GM12878 (cell line): ENCODE results near the gene VSTM2B. TPM values are rescaled to one million over a fixed set of nuclear protein-coding genes. Genes with fewer than 3 reads are reported as not detected.

Experiments used
- ATAC-seq: fragments of 200-7000 bp; cut with Tn5 transposase; 3 replicates; pipeline ENCODE4 v1.9.1; 2020; ENCODE audit warnings: mild to moderate bottlenecking, moderate library complexity
- BruUV-seq: library from RNA; stranded (reverse); fragments of 400-500 nt; replicated peaks from 2 replicates; lab custom pipeline; 2021; lab: Mats Ljungman, UMichigan
- CTCF ChIA-PET: fragments of 300-600 bp; sonication (Branson Sonifier 250); formaldehyde crosslinking; extraction: SDS; loops from one replicate; lab custom pipeline; 2021; ENCODE audit warnings: inconsistent platforms; lab: Yijun Ruan, JAX
- POLR2A ChIA-PET: fragments of 350-600 bp; formaldehyde crosslinking; extraction: SDS; loops from one replicate; lab custom pipeline; 2021; ENCODE audit warnings: inconsistent platforms; lab: Charles Lee
- RAD21 ChIA-PET: fragments of 300-600 bp; sonication (Branson Sonifier 250); formaldehyde crosslinking; loops from one replicate; lab custom pipeline; 2023; ENCODE audit warnings: antibody characterized with exemption; ENCODE audit not compliant: unreplicated experiment; lab: Charles Lee
- SMC1A ChIA-PET: fragments of 300-600 bp; sonication (Branson Sonifier 250); formaldehyde crosslinking; loops from one replicate; lab custom pipeline; 2023; ENCODE audit not compliant: unreplicated experiment, uncharacterized antibody; lab: Charles Lee
- DNase-seq: peaks from one replicate; pipeline ENCODE4 v3.0.0-alpha.2; 2011; ENCODE audit warnings: low read depth, low spot score
- FAIRE-seq: peaks from 3 replicates; lab custom pipeline; 2011; peaks lifted over from hg19 to GRCh38; lab: Jason Lieb, UNC
- H2AFZ ChIP-seq: 2 replicates; pipeline ENCODE4 v1.6.0; 2011; ENCODE audit warnings: low read depth, low read length, control low read depth; ENCODE audit not compliant: control insufficient read depth
- H3K27ac ChIP-seq: 2 replicates; pipeline ENCODE4 v1.5.1; 2011; ENCODE audit warnings: control low read depth; ENCODE audit not compliant: control insufficient read depth, insufficient read depth
- H3K27me3 ChIP-seq, 2 experiments: replicated peaks in 1 of 2; 2 replicates each; pipeline versions ENCODE4 v1.6.0 to v1.6.1; 2011; ENCODE audit warnings: low read length in 1 of 2; ENCODE audit not compliant: control insufficient read depth in 2 of 2, insufficient read depth in 2 of 2
- H3K36me3 ChIP-seq, 2 experiments: 2 replicates each; pipeline ENCODE4 v1.5.1; 2011; ENCODE audit warnings: low read length in 1 of 2; ENCODE audit not compliant: control insufficient read depth in 2 of 2, insufficient read depth in 2 of 2
- H3K4me1 ChIP-seq: 2 replicates; pipeline ENCODE4 v1.6.1; 2011; ENCODE audit warnings: mild to moderate bottlenecking, low read length, moderate library complexity, mixed read lengths; ENCODE audit not compliant: control insufficient read depth, insufficient read depth
- H3K4me2 ChIP-seq: 2 replicates; pipeline ENCODE4 v1.6.0; 2011; ENCODE audit warnings: control low read depth; ENCODE audit not compliant: control insufficient read depth, insufficient read depth
- H3K4me3 ChIP-seq: fragments of 200-600 bp; sonication (generic); 2 replicates; pipeline ENCODE4 v1.5.1; 2016
- H3K79me2 ChIP-seq: 2 replicates; pipeline ENCODE4 v1.6.0; 2011; ENCODE audit warnings: low read length; ENCODE audit not compliant: control insufficient read depth, insufficient read depth
- H3K9ac ChIP-seq: 2 replicates; pipeline ENCODE4 v1.8.0; 2011; ENCODE audit warnings: low read length, control low read depth, mixed read lengths; ENCODE audit not compliant: control insufficient read depth, insufficient read depth
- H3K9me3 ChIP-seq: replicated peaks from 3 replicates; pipeline ENCODE4 v1.5.1; 2011; ENCODE audit warnings: mild to moderate bottlenecking, low read length; ENCODE audit not compliant: control insufficient read depth, insufficient read depth
- H4K20me1 ChIP-seq: 2 replicates; pipeline ENCODE4 v1.6.0; 2011; ENCODE audit not compliant: control insufficient read depth, insufficient read depth
- BCL11A ChIP-seq: IDR thresholded peaks from 2 replicates; pipeline ENCODE4 v1.6.1; 2011; ENCODE audit warnings: low read depth, low read length
- BHLHE40 ChIP-seq, 2 experiments: fragments of 450-650 bp in 1 of 2; IDR thresholded peaks; 2 replicates each; pipeline ENCODE4 v1.6.1; 2011 to 2017; ENCODE audit warnings: low read depth in 2 of 2, borderline replicate concordance in 1 of 2, improper control_type of control experiment in 1 of 2, low read length in 1 of 2, mild to moderate bottlenecking in 1 of 2
- IRF4 ChIP-seq: IDR thresholded peaks from 2 replicates; pipeline ENCODE4 v1.6.1; 2011; ENCODE audit warnings: low read depth, low read length
- MTA3 ChIP-seq: IDR thresholded peaks from 2 replicates; pipeline ENCODE4 v1.6.1; 2012; ENCODE audit warnings: low read length, inconsistent platforms, borderline replicate concordance
- POLR2AphosphoS5 ChIP-seq: IDR thresholded peaks from 2 replicates; pipeline ENCODE4 v1.6.1; 2011; ENCODE audit warnings: mild to moderate bottlenecking, low read length, inconsistent platforms
- SIX5 ChIP-seq: IDR thresholded peaks from 2 replicates; pipeline ENCODE4 v1.6.1; 2011; ENCODE audit warnings: mild to moderate bottlenecking, low read depth, low read length, moderate library complexity; ENCODE audit not compliant: severe bottlenecking
- ZNF207 ChIP-seq: fragments of 450-650 bp; IDR thresholded peaks from 2 replicates; pipeline ENCODE4 v1.6.1; 2014; ENCODE audit warnings: antibody characterized with exemption, mild to moderate bottlenecking, borderline replicate concordance
- ZZZ3 ChIP-seq: IDR thresholded peaks from 2 replicates; pipeline ENCODE4 v1.6.1; 2011; ENCODE audit warnings: low read depth; ENCODE audit not compliant: control insufficient read depth, insufficient read length
- WGBS: methylation state at CpG from one replicate; pipeline ENCODE4 v1.1.6; 2016; ENCODE audit warnings: low lambda C conversion rate; ENCODE audit not compliant: insufficient replicate concordance, insufficient coverage; ENCODE audit errors: missing lambda C conversion rate; 5-methylcytosine and 5-hydroxymethylcytosine counted together
- in situ Hi-C: fragments of 300-500 bp; cut with MboI; formaldehyde crosslinking; loops from 9 replicates; pipeline ENCODE4 v1.14.3; 2018; ENCODE audit warnings: mixed read lengths
- intact Hi-C: fragments of 100-400 bp; cut with micrococcal nuclease; formaldehyde crosslinking; loops from one replicate; pipeline ENCODE4 v1.14.2; 2022; ENCODE audit not compliant: unreplicated experiment
- polyA plus RNA-seq, 11 experiments: library from polyadenylated mRNA; depleted of rRNA in 4 of 11; unstranded in 6 of 11; stranded (reverse) in 5 of 11; fragments of >200 nt; fragmentation: Nextera tagmentation in 4 of 11; fragmentation: Illumina TruSeq in 1 of 11; extraction: Ambion mirVana in 4 of 11; extraction: Trizol in 1 of 11; gene quantifications; 1 replicate in 1 of 11; 2 replicates in 10 of 11; pipeline versions ENCODE4 v1.2.1 to v1.2.3, GENCODE V29; 2011 to 2016; ENCODE audit warnings: inconsistent platforms in 2 of 11, missing spikeins in 2 of 11, low read depth in 1 of 11
- total RNA-seq, 4 experiments: library from RNA; depleted of rRNA in 3 of 4; stranded (reverse); fragments of >200 nt in 3 of 4; fragmentation: Illumina TruSeq in 1 of 4; extraction: Trizol in 1 of 4; gene quantifications; 2 replicates each; pipeline versions ENCODE4 v1.2.1 to v1.2.3, GENCODE V29; 2013 to 2021
- TF ChIP-seq, protein P1 (sequence below): IDR thresholded peaks from 2 replicates; pipeline ENCODE4 v1.6.1; 2011; ENCODE audit warnings: mild to moderate bottlenecking, low read depth, low read length, moderate library complexity; ENCODE audit not compliant: insufficient replicate concordance
- TF ChIP-seq, protein P2 (sequence below): fragments of 450-650 bp; IDR thresholded peaks from 2 replicates; pipeline ENCODE4 v1.6.1; 2017; ENCODE audit warnings: mild to moderate bottlenecking, moderate library complexity
- TF ChIP-seq, protein P3 (sequence below): fragments of 450-650 bp; IDR thresholded peaks from 2 replicates; pipeline ENCODE4 v1.6.1; 2016; ENCODE audit warnings: mild to moderate bottlenecking, moderate library complexity, borderline replicate concordance
- TF ChIP-seq, protein P4 (sequence below): fragments of 450-650 bp; IDR thresholded peaks from 2 replicates; pipeline ENCODE4 v1.6.1; 2018; ENCODE audit warnings: mild to moderate bottlenecking, low read depth, moderate library complexity; ENCODE audit not compliant: partially characterized antibody

VSTM2B gene
- total and polyA plus RNA-seq, 10 of the 15 experiments (the other 5 are each of a cell fraction or from before 2014, with no cell fraction given), result not detected

DNA sequence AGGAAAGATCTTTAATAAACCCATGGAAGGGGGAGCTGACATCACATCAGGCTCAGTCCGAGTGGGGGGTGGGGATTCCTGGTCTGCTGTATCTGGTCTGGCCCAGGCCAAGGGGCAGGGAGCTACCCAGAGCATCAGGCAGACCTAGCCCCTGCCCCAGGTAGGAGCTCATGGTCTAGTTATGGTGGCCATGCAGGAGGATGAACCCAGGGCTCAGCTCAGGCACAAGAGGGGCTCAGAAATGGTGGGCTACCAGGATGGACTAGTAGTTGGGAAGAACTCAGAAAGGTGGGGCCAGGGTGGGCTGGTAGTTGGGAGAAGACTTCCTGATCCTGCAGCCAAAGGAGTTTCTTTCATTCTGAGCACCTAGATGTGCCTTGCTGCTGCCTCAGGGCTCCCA lies 14.3 kb downstream of the VSTM2B start:
- H3K9me3 ChIP-seq, result no peaks in the 10 kb centered on the region; the same call in 2 of the 3 replicates
- H3K9ac ChIP-seq, result no peak overlapping the region
- RAD21 ChIA-PET, result no interaction called here
- SMC1A ChIA-PET, result no interaction called here
- H3K27me3 ChIP-seq, result no peaks in the 10 kb centered on the region; a peak in 1 of 4 replicates
- H3K36me3 ChIP-seq, result no peaks in the 10 kb centered on the region
- in situ Hi-C loops (no loop called here), intact Hi-C loops (no loop called here)
- H3K4me2 ChIP-seq, result no peak overlapping the region
- DNase-seq, result no peak
- WGBS, result 0% methylated on average over 1 of the region's 1 CpG
- H3K27ac ChIP-seq, result no peak overlapping the region
- CTCF ChIA-PET, result no interaction called here
- no peak for ATAC-seq
- H3K4me3 ChIP-seq, result no peak overlapping the region
- POLR2A ChIA-PET, result no interaction called here
- H4K20me1 ChIP-seq, result no peaks in the 10 kb centered on the region
- BruUV-seq, result no TSS peak
- no peak for FAIRE-seq
- no peaks in the 10 kb centered on the region for H3K79me2 ChIP-seq
- H2AFZ ChIP-seq, result no peak overlapping the region
- no peaks in the 10 kb centered on the region for H3K4me1 ChIP-seq
- no peak for TF ChIP-seq MTA3
- no peak for TF ChIP-seq ZNF207
- no peak for TF ChIP-seq ZZZ3
- TF ChIP-seq SIX5, result no peak
- TF ChIP-seq BCL11A, result no peak
- TF ChIP-seq, protein P1, sequence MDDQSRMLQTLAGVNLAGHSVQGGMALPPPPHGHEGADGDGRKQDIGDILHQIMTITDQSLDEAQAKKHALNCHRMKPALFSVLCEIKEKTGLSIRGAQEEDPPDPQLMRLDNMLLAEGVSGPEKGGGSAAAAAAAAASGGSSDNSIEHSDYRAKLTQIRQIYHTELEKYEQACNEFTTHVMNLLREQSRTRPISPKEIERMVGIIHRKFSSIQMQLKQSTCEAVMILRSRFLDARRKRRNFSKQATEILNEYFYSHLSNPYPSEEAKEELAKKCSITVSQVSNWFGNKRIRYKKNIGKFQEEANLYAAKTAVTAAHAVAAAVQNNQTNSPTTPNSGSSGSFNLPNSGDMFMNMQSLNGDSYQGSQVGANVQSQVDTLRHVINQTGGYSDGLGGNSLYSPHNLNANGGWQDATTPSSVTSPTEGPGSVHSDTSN, result no peak
- no peak for TF ChIP-seq BHLHE40 (IDR thresholded peaks at IDR 0.05; ENCODE audit: borderline replicate concordance in 1 of 2, low read depth in 2 of 2, low read length in 1 of 2)
- TF ChIP-seq POLR2AphosphoS5, result no peak
- no peak for TF ChIP-seq IRF4
- TF ChIP-seq, protein P2, sequence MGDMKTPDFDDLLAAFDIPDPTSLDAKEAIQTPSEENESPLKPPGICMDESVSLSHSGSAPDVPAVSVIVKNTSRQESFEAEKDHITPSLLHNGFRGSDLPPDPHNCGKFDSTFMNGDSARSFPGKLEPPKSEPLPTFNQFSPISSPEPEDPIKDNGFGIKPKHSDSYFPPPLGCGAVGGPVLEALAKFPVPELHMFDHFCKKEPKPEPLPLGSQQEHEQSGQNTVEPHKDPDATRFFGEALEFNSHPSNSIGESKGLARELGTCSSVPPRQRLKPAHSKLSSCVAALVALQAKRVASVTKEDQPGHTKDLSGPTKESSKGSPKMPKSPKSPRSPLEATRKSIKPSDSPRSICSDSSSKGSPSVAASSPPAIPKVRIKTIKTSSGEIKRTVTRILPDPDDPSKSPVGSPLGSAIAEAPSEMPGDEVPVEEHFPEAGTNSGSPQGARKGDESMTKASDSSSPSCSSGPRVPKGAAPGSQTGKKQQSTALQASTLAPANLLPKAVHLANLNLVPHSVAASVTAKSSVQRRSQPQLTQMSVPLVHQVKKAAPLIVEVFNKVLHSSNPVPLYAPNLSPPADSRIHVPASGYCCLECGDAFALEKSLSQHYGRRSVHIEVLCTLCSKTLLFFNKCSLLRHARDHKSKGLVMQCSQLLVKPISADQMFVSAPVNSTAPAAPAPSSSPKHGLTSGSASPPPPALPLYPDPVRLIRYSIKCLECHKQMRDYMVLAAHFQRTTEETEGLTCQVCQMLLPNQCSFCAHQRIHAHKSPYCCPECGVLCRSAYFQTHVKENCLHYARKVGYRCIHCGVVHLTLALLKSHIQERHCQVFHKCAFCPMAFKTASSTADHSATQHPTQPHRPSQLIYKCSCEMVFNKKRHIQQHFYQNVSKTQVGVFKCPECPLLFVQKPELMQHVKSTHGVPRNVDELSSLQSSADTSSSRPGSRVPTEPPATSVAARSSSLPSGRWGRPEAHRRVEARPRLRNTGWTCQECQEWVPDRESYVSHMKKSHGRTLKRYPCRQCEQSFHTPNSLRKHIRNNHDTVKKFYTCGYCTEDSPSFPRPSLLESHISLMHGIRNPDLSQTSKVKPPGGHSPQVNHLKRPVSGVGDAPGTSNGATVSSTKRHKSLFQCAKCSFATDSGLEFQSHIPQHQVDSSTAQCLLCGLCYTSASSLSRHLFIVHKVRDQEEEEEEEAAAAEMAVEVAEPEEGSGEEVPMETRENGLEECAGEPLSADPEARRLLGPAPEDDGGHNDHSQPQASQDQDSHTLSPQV, result no peak
- TF ChIP-seq, protein P3, sequence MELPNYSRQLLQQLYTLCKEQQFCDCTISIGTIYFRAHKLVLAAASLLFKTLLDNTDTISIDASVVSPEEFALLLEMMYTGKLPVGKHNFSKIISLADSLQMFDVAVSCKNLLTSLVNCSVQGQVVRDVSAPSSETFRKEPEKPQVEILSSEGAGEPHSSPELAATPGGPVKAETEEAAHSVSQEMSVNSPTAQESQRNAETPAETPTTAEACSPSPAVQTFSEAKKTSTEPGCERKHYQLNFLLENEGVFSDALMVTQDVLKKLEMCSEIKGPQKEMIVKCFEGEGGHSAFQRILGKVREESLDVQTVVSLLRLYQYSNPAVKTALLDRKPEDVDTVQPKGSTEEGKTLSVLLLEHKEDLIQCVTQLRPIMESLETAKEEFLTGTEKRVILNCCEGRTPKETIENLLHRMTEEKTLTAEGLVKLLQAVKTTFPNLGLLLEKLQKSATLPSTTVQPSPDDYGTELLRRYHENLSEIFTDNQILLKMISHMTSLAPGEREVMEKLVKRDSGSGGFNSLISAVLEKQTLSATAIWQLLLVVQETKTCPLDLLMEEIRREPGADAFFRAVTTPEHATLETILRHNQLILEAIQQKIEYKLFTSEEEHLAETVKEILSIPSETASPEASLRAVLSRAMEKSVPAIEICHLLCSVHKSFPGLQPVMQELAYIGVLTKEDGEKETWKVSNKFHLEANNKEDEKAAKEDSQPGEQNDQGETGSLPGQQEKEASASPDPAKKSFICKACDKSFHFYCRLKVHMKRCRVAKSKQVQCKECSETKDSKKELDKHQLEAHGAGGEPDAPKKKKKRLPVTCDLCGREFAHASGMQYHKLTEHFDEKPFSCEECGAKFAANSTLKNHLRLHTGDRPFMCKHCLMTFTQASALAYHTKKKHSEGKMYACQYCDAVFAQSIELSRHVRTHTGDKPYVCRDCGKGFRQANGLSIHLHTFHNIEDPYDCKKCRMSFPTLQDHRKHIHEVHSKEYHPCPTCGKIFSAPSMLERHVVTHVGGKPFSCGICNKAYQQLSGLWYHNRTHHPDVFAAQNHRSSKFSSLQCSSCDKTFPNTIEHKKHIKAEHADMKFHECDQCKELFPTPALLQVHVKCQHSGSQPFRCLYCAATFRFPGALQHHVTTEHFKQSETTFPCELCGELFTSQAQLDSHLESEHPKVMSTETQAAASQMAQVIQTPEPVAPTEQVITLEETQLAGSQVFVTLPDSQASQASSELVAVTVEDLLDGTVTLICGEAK, result no peak
- TF ChIP-seq, protein P4, sequence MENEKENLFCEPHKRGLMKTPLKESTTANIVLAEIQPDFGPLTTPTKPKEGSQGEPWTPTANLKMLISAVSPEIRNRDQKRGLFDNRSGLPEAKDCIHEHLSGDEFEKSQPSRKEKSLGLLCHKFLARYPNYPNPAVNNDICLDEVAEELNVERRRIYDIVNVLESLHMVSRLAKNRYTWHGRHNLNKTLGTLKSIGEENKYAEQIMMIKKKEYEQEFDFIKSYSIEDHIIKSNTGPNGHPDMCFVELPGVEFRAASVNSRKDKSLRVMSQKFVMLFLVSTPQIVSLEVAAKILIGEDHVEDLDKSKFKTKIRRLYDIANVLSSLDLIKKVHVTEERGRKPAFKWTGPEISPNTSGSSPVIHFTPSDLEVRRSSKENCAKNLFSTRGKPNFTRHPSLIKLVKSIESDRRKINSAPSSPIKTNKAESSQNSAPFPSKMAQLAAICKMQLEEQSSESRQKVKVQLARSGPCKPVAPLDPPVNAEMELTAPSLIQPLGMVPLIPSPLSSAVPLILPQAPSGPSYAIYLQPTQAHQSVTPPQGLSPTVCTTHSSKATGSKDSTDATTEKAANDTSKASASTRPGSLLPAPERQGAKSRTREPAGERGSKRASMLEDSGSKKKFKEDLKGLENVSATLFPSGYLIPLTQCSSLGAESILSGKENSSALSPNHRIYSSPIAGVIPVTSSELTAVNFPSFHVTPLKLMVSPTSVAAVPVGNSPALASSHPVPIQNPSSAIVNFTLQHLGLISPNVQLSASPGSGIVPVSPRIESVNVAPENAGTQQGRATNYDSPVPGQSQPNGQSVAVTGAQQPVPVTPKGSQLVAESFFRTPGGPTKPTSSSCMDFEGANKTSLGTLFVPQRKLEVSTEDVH, result no peak
